Keratinocyte (primary cell): Measurements from ENCODE around the gene VPS35L. TPM values are rescaled to one million over a fixed set of nuclear protein-coding genes. Genes with fewer than 3 reads are reported as not detected.

Experiments
- DNase-seq: peaks from one replicate; pipeline ENCODE4 v3.0.0-alpha.2; 2011; ENCODE audit warnings: low read depth, missing footprints, low spot score
- FAIRE-seq: peaks from 2 replicates; lab custom pipeline; 2011; peaks lifted over from hg19 to GRCh38; lab: Jason Lieb, UNC
- H2AFZ ChIP-seq: 2 replicates; pipeline ENCODE4 v1.6.0; 2012; ENCODE audit warnings: low read length, control low read depth, inconsistent platforms; ENCODE audit not compliant: control insufficient read depth
- H3K27ac ChIP-seq: 2 replicates; pipeline ENCODE4 v1.5.1; 2011; ENCODE audit warnings: low read length; ENCODE audit not compliant: control insufficient read depth, insufficient read depth
- H3K27me3 ChIP-seq: 3 replicates; pipeline ENCODE4 v1.6.0; 2011; ENCODE audit warnings: low read length; ENCODE audit not compliant: control insufficient read depth, insufficient read depth; ENCODE audit errors: extremely low read depth
- H3K36me3 ChIP-seq, 2 experiments: 2 replicates in 1 of 2; 3 replicates in 1 of 2; pipeline ENCODE4 v1.5.1; 2011; ENCODE audit warnings: low read length in 2 of 2, mild to moderate bottlenecking in 1 of 2; ENCODE audit not compliant: control insufficient read depth in 2 of 2, insufficient read depth in 2 of 2; ENCODE audit errors: extremely low read depth in 1 of 2
- H3K4me1 ChIP-seq: 3 replicates; pipeline ENCODE4 v1.5.1; 2011; ENCODE audit warnings: low read length; ENCODE audit not compliant: control insufficient read depth, insufficient read depth; ENCODE audit errors: extremely low read depth
- H3K4me2 ChIP-seq: 3 replicates; pipeline ENCODE4 v1.6.0; 2011; ENCODE audit warnings: low read depth, low read length; ENCODE audit not compliant: control insufficient read depth, insufficient read depth; ENCODE audit errors: extremely low read depth
- H3K4me3 ChIP-seq, 3 experiments: fragments of 200-600 bp in 1 of 3; sonication (generic) in 1 of 3; 2 replicates in 2 of 3; 3 replicates in 1 of 3; pipeline ENCODE4 v1.5.1; 2011 to 2016; ENCODE audit warnings: low read length in 3 of 3, mild to moderate bottlenecking in 3 of 3, control low read depth in 2 of 3, inconsistent platforms in 1 of 3, low read depth in 1 of 3, mixed read lengths in 1 of 3, mixed run types in 1 of 3, moderate library complexity in 1 of 3; ENCODE audit not compliant: control insufficient read depth in 2 of 3, insufficient read depth in 2 of 3; ENCODE audit errors: extremely low read depth in 1 of 3
- H3K79me2 ChIP-seq: 2 replicates; pipeline ENCODE4 v1.6.0; 2012; ENCODE audit warnings: low read length; ENCODE audit not compliant: control insufficient read depth, insufficient read depth
- H3K9ac ChIP-seq: 3 replicates; pipeline ENCODE4 v1.6.0; 2011; ENCODE audit warnings: low read length; ENCODE audit not compliant: control insufficient read depth, insufficient read depth; ENCODE audit errors: extremely low read depth
- H3K9me1 ChIP-seq: 3 replicates; pipeline ENCODE4 v1.6.0; 2011; ENCODE audit warnings: low read length; ENCODE audit not compliant: control insufficient read depth, insufficient read depth; ENCODE audit errors: extremely low read depth
- H3K9me3 ChIP-seq: 2 replicates; pipeline ENCODE4 v1.5.1; 2012; ENCODE audit warnings: low read depth, low read length; ENCODE audit not compliant: control insufficient read depth
- H4K20me1 ChIP-seq: 3 replicates; pipeline ENCODE4 v1.6.0; 2011; ENCODE audit warnings: low read length; ENCODE audit not compliant: control insufficient read depth, insufficient read depth; ENCODE audit errors: extremely low read depth
- EZH2 ChIP-seq: IDR thresholded peaks from one replicate; pipeline ENCODE4 v1.6.1; 2012; ENCODE audit warnings: inconsistent platforms, mild to moderate bottlenecking, low read length, moderate library complexity
- dilution Hi-C: fragments of 300-500 bp; cut with MboI; formaldehyde crosslinking; loops from one replicate; pipeline ENCODE4 v1.7.0; 2020; ENCODE audit warnings: low sequenced_read_pairs; ENCODE audit not compliant: extremely low pct_ligation_motif_present
- polyA plus RNA-seq, 5 experiments: library from polyadenylated mRNA; depleted of rRNA in 3 of 5; stranded (reverse) in 3 of 5; stranded (forward) in 1 of 5; unstranded in 1 of 5; fragments of >200 nt; gene quantifications; 1 replicate in 1 of 5; 2 replicates in 3 of 5; 3 replicates in 1 of 5; pipeline versions ENCODE4 v1.2.1 to v1.2.3, GENCODE V29; 2011 to 2012; ENCODE audit warnings: missing spikeins in 2 of 5, low read depth in 1 of 5, low replicate concordance in 1 of 5
- TF ChIP-seq, protein P1 (sequence below), 3 experiments: IDR thresholded peaks in 1 of 3; conservative IDR thresholded peaks in 1 of 3; optimal IDR thresholded peaks in 1 of 3; 2 replicates in 2 of 3; 3 replicates in 1 of 3; pipeline versions ENCODE3 to v1.5.1; 2011; ENCODE audit warnings: low read length in 3 of 3, mild to moderate bottlenecking in 3 of 3, moderate library complexity in 2 of 3, control low read depth in 1 of 3, inconsistent platforms in 1 of 3; ENCODE audit not compliant: insufficient read depth in 2 of 3; ENCODE audit errors: extremely low read depth in 1 of 3

The VPS35L gene
- polyA plus RNA-seq, 1 donor (not counting 4 experiments of a cell fraction or from before 2014, with no cell fraction given), result 22.1 TPM

GRCh38 chr16:19690196-19690595, 134.7 kb downstream of the VPS35L start:
- no peak for TF ChIP-seq EZH2
- TF ChIP-seq, protein P1, sequence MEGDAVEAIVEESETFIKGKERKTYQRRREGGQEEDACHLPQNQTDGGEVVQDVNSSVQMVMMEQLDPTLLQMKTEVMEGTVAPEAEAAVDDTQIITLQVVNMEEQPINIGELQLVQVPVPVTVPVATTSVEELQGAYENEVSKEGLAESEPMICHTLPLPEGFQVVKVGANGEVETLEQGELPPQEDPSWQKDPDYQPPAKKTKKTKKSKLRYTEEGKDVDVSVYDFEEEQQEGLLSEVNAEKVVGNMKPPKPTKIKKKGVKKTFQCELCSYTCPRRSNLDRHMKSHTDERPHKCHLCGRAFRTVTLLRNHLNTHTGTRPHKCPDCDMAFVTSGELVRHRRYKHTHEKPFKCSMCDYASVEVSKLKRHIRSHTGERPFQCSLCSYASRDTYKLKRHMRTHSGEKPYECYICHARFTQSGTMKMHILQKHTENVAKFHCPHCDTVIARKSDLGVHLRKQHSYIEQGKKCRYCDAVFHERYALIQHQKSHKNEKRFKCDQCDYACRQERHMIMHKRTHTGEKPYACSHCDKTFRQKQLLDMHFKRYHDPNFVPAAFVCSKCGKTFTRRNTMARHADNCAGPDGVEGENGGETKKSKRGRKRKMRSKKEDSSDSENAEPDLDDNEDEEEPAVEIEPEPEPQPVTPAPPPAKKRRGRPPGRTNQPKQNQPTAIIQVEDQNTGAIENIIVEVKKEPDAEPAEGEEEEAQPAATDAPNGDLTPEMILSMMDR (optimal IDR thresholded peaks at IDR 0.05 in 1 of 3, IDR thresholded peaks at IDR 0.05 in 1 of 3, conservative IDR thresholded peaks at IDR 0.05 in 1 of 3; ENCODE audit: extremely low read depth in 1 of 3, insufficient read depth in 2 of 3, low read length in 3 of 3), result no peak
- FAIRE-seq, result no peak

GRCh38 chr16:19691161-19691711, 135.7 kb downstream of the VPS35L start:
- no peak overlapping the region for H3K9ac ChIP-seq
- H3K4me1 ChIP-seq, result peaks cover 4% of the 10 kb centered on the region
- no peak overlapping the region for H3K4me2 ChIP-seq
- no peaks in the 10 kb centered on the region for H4K20me1 ChIP-seq
- H3K36me3 ChIP-seq, result peaks cover 2 to 4% of the 10 kb centered on the region in 2 experiments
- no peaks in the 10 kb centered on the region for H3K9me1 ChIP-seq
- no peak overlapping the region for H2AFZ ChIP-seq
- DNase-seq, result no peak
- no peaks in the 10 kb centered on the region for H3K9me3 ChIP-seq
- TF ChIP-seq, protein P1 (optimal IDR thresholded peaks at IDR 0.05 in 1 of 3, IDR thresholded peaks at IDR 0.05 in 1 of 3, conservative IDR thresholded peaks at IDR 0.05 in 1 of 3; ENCODE audit: extremely low read depth in 1 of 3, insufficient read depth in 2 of 3, low read length in 3 of 3), result no peak
- no peak for TF ChIP-seq EZH2
- H3K27ac ChIP-seq, result no peak overlapping the region
- no peaks in the 10 kb centered on the region for H3K79me2 ChIP-seq
- FAIRE-seq, result no peak
- H3K4me3 ChIP-seq, result no peak overlapping the region
- no peaks in the 10 kb centered on the region for H3K27me3 ChIP-seq
- dilution Hi-C loops, result no loop called here

More at GRCh38 chr16:19690196-19690595, 134.7 kb downstream of the VPS35L start:
- no peaks in the 10 kb centered on the region for H3K4me1 ChIP-seq
- no peaks in the 10 kb centered on the region for H3K79me2 ChIP-seq
- dilution Hi-C loops, result no loop called here
- H3K27ac ChIP-seq, result no peak overlapping the region
- no peaks in the 10 kb centered on the region for H3K9me1 ChIP-seq
- no peak for DNase-seq
- no peaks in the 10 kb centered on the region for H4K20me1 ChIP-seq
- H2AFZ ChIP-seq, result no peak overlapping the region
- H3K36me3 ChIP-seq, result peaks cover 2 to 7% of the 10 kb centered on the region in 2 experiments
- no peak overlapping the region for H3K4me3 ChIP-seq
- no peaks in the 10 kb centered on the region for H3K27me3 ChIP-seq
- no peak overlapping the region for H3K9ac ChIP-seq
- H3K4me2 ChIP-seq, result no peak overlapping the region
- H3K9me3 ChIP-seq, result no peaks in the 10 kb centered on the region
